T-helper 1 cell (primary cell): ENCODE measurements around the gene KANK2.

ENCODE experiments used
- DNase-seq, 5 donors: peaks; one replicate each; pipeline ENCODE4 v3.0.0-alpha.2; 2012 to 2020

Gene KANK2

GRCh38 chr19:11225815-11226214 lies 28.5 kb upstream of the KANK2 start:
- no peak for DNase-seq

GRCh38 chr19:11225172-11225571 lies 27.8 kb upstream of the KANK2 start:
- no peak for DNase-seq

GRCh38 chr19:11224429-11224828 lies 27.1 kb upstream of the KANK2 start:
- no peak for DNase-seq

GRCh38 chr19:11223200-11223599 lies 25.9 kb upstream of the KANK2 start:
- DNase-seq: no peak

GRCh38 chr19:11221082-11221598 lies 23.8 kb upstream of the KANK2 start:
- no peak for DNase-seq

GRCh38 chr19:11214387-11214786 lies 17.0 kb upstream of the KANK2 start:
- no peak for DNase-seq

- no peak for DNase-seq
Measured at GRCh38 chr19:11210656-11210928, 13.2 kb upstream of the KANK2 start.

- no peak for DNase-seq
Measured at GRCh38 chr19:11209839-11210655, 12.7 kb upstream of the KANK2 start.

GRCh38 chr19:11208561-11209471 lies 11.5 kb upstream of the KANK2 start:
- no peak for DNase-seq

GRCh38 chr19:11205939-11206570 lies 8.7 kb upstream of the KANK2 start:
- DNase-seq: no peak

GRCh38 chr19:11204943-11205349 lies 7.6 kb upstream of the KANK2 start:
- no peak for DNase-seq

- no peak for DNase-seq
Measured at GRCh38 chr19:11204076-11204602, 6.8 kb upstream of the KANK2 start.

GRCh38 chr19:11203194-11204075 lies 6.1 kb upstream of the KANK2 start:
- peak in 2 of 5 donors; percentile 13 to 21 for DNase-seq

GRCh38 chr19:11202488-11203193 lies 5.3 kb upstream of the KANK2 start:
- DNase-seq: no peak

GRCh38 chr19:11201791-11202190 lies 4.4 kb upstream of the KANK2 start:
- no peak for DNase-seq

- no peak for DNase-seq
Measured at GRCh38 chr19:11200931-11201330, 3.6 kb upstream of the KANK2 start.

GRCh38 chr19:11200015-11200574 lies 2.8 kb upstream of the KANK2 start:
- no peak for DNase-seq

- DNase-seq: no peak
Measured at GRCh38 chr19:11199517-11199916, 2.2 kb upstream of the KANK2 start.

- DNase-seq: no peak
Measured at GRCh38 chr19:11198769-11199424, 1.6 kb upstream of the KANK2 start.

- no peak for DNase-seq
Measured at GRCh38 chr19:11198175-11198534, 810 bp upstream of the KANK2 start.
